Esophagus squamous epithelium (tissue), 4 donors: ENCODE data around the gene PCCA.

Experiments
- POLR2A ChIP-seq, 4 donors: fragments of 450-650 bp; IDR thresholded peaks; one replicate each; pipeline ENCODE4 v1.6.1; 2017; ENCODE audit warnings: antibody characterized with exemption in 4 of 4, mild to moderate bottlenecking in 4 of 4, moderate library complexity in 3 of 4
- TF ChIP-seq, protein P1 (sequence below), 6 experiments: fragments of 450-650 bp in 4 of 6; fragments of 200-600 bp in 2 of 6; sonication (generic) in 2 of 6; IDR thresholded peaks; one replicate each; pipeline ENCODE4 v1.5.1; 2016 to 2019; ENCODE audit warnings: antibody characterized with exemption in 6 of 6, mild to moderate bottlenecking in 4 of 6, moderate library complexity in 4 of 6

DNA sequence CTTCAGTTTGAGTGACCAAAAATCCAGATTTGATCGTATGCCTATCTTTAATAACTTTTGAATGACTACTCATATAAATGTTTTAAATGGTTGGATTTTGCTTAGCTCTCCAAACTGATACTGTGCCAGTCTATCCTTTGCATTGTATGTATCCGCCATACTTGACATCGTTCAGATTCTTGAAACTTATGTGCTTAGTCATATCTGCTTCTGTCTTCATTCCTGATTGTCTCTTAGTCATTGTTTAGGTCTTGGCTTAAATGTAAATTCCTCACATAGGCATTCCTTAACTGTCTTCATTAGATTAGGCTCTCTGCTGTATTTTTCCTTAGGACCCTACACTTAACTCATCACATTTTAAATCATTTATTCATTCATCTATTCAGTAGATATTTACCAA lies 126.0 kb downstream of the PCCA start:
- TF ChIP-seq, protein P1, sequence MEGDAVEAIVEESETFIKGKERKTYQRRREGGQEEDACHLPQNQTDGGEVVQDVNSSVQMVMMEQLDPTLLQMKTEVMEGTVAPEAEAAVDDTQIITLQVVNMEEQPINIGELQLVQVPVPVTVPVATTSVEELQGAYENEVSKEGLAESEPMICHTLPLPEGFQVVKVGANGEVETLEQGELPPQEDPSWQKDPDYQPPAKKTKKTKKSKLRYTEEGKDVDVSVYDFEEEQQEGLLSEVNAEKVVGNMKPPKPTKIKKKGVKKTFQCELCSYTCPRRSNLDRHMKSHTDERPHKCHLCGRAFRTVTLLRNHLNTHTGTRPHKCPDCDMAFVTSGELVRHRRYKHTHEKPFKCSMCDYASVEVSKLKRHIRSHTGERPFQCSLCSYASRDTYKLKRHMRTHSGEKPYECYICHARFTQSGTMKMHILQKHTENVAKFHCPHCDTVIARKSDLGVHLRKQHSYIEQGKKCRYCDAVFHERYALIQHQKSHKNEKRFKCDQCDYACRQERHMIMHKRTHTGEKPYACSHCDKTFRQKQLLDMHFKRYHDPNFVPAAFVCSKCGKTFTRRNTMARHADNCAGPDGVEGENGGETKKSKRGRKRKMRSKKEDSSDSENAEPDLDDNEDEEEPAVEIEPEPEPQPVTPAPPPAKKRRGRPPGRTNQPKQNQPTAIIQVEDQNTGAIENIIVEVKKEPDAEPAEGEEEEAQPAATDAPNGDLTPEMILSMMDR (IDR thresholded peaks at IDR 0.05) = no peak
- TF ChIP-seq POLR2A (IDR thresholded peaks at IDR 0.05) = no peak
